Measurements from ENCODE around the gene METRNL.
"Not testable (repeated sequence)": the region's sequence is repeated elsewhere in the genome, so short reads cannot be mapped to it uniquely, and the experiment has no call there.

The METRNL gene

GRCh38 chr17:83064021-83064731, 15.2 kb upstream of the METRNL start:
- TF ChIP-seq, protein P1, sequence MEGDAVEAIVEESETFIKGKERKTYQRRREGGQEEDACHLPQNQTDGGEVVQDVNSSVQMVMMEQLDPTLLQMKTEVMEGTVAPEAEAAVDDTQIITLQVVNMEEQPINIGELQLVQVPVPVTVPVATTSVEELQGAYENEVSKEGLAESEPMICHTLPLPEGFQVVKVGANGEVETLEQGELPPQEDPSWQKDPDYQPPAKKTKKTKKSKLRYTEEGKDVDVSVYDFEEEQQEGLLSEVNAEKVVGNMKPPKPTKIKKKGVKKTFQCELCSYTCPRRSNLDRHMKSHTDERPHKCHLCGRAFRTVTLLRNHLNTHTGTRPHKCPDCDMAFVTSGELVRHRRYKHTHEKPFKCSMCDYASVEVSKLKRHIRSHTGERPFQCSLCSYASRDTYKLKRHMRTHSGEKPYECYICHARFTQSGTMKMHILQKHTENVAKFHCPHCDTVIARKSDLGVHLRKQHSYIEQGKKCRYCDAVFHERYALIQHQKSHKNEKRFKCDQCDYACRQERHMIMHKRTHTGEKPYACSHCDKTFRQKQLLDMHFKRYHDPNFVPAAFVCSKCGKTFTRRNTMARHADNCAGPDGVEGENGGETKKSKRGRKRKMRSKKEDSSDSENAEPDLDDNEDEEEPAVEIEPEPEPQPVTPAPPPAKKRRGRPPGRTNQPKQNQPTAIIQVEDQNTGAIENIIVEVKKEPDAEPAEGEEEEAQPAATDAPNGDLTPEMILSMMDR (IDR thresholded peaks at IDR 0.05; ENCODE audit: control insufficient read depth, insufficient read depth, low read depth, low read length, missing control alignments): no peak
- no peak overlapping the region for H3K4me3 ChIP-seq (ENCODE audit: control insufficient read depth, low read depth, low read length)
- DNase-seq (ENCODE audit: low read depth): no peak

DNA sequence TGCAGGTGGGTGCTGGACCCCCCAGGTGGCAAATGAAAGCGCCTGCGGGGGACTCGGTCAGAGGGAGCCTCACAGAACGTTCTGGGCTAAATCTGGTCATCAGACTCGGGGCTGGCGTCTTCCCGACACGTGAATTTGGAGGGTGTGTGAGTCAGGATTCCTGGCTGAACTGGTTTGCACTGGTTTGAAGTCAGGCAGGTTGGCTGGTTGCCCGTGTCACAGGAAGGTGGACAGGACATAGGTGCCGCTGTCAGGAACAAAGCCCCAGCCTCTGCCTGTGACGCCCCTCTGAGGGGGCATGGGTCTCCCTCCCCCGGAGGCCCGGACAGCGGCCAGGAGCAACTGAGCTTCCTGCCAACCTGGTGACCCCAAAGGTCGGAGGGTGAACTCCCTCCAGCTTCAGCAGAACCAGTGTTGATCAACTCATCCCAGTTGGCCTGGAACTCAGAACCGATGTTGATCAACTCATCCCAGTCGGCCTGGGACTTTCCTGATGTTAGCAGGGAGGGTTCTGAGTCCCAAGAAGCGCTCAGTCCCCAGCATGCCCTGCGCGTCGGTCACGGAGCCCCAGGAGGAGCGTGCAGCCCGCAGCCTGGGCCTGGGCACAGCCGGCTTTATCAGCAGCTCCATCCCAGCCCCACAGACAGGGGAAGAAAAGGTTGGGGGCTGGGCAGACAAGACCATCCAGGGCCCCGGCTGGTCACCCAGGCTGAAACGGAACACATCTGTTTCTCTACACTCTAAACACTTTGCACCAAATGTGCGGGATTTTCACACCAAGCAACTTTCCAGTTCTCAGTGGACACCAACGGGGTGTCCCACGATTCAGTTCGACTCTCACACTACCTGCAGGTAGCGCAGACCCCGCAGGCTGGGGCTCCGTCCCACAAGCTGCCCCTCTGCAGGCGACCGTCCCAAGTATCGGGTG, 14.4 kb upstream of the METRNL start:
- no peak for DNase-seq (ENCODE audit: low read depth)
- no peak overlapping the region for H3K4me3 ChIP-seq (ENCODE audit: control insufficient read depth, low read depth, low read length)
- TF ChIP-seq, protein P1 (IDR thresholded peaks at IDR 0.05; ENCODE audit: control insufficient read depth, insufficient read depth, low read depth, low read length, missing control alignments): no peak

DNA sequence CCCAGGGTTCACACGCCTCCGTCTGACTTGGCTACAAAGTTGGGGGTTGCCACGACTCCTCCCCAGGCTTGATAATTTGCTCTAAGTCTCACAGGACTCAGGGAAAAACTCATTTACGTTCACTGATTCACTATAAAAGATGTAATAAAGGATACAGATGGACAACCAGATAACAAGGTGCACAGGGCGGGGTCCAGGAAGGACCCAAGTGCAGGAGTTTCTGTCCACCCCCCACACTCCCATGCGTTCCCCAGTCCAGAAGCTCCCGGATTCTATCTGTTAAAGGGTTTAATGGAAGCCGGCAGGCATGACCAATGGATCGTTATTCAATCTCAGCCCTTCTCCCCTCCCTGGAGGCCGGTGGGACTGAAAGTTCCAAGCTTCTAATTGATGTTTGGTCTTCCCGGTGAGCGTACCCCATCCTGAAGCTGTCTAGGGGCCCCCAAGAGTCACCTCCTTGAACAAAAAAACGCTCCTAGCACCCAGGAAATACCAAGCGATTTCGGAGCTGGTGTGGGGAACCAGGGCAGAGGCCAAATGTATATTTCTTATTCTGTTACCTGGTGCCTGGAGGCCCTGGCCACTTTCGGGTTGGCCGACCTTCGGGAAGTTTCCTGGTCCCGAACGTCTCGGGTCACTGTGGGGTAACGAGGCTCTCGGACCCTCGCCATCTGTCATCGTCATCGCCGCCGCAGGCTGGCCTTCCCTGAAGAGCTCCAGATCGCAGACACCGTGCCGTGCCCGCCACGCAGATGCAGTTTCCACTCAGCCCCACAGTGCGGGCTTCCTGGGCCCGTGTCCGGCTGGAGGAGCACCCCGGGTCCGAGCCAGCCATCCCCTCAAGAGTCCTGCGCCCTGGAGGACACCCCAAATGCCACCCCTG, 13.5 kb upstream of the METRNL start:
- TF ChIP-seq, protein P1 (IDR thresholded peaks at IDR 0.05; ENCODE audit: control insufficient read depth, insufficient read depth, low read depth, low read length, missing control alignments): no peak
- no peak overlapping the region for H3K4me3 ChIP-seq (ENCODE audit: control insufficient read depth, low read depth, low read length)
- DNase-seq (ENCODE audit: low read depth): no peak

DNA sequence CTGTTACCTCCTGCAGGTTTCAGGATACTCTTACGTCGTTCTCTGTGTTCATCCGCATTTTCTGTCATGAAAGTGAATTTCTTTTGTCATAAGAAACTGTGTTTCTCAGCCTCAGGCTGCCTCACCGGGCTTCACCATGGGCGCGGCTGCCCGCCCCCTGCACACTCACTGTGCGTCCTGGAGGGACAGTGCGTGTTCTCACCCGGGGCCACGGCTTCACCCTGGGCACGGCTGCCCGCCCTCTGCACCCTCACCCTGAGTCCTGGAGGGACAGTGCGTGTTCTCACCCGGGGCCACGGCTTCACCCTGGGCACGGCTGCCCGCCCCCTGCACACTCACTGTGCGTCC, 12.9 kb upstream of the METRNL start:
- H3K4me3 ChIP-seq (ENCODE audit: control insufficient read depth, low read depth, low read length); DNase-seq (ENCODE audit: low read depth): not testable (repeated sequence)

DNA sequence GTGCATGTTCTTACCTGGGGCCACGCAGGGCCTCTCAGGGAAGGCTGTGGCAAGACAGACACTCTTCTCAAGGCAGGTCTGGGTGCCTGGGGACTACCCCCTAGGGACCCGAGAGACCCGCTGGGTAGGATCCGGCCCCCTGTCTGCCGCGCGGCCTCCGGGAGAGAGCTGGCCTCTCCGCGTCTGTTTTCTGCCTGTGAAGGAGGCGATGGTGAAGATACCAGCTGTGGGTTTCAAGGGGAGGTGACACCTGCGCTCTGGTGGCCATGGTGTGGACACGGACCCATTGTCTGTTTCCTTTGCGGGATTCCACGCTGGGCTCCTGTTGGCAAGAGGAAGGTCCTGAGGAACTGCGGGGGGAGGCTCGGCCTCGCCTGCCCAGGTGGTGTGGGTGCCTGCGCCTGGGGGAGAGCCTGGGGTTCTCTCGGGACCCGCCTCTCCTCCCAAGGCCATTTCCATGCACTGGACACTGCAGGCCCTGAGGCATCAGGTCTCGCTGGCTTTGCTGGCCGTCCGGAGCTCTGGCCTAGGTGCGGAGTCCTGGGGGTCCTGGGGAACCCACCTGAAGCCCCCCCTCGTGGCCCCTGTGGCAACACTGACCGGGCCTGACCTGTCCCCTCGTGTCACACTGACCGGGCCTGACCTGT, 12.2 kb upstream of the METRNL start:
- no peak overlapping the region for H3K4me3 ChIP-seq (ENCODE audit: control insufficient read depth, low read depth, low read length)
- no peak for DNase-seq (ENCODE audit: low read depth)
- TF ChIP-seq, protein P1 (IDR thresholded peaks at IDR 0.05; ENCODE audit: control insufficient read depth, insufficient read depth, low read depth, low read length, missing control alignments): no peak

DNA sequence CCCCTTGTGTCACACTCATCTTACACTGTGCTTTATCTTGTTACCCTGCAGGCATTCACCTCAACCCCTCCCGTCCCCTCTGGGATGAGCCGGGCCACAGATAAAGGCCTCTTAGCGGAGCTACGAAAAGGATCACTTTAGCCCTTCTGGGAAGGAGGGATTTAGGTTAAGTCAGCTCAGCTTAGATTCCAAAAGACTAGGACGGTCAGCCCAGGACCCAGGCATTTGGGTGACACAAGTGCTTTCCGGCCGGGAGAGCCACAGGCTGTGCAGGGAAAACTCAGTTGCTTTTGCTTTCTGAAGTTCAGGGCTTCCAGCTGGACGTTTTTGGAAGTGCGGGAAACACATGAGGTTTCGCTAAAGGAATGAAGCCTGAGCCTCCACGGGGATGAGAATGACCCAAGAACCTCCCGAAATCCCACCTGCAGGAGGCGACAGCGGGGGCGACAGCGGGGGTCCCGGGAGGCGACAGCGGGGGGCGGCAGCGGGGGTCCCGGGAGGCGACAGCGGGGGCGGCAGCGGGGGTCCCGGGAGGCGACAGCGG, 11.6 kb upstream of the METRNL start:
- no peak overlapping the region for H3K4me3 ChIP-seq (ENCODE audit: control insufficient read depth, low read depth, low read length)
- TF ChIP-seq, protein P1 (IDR thresholded peaks at IDR 0.05; ENCODE audit: control insufficient read depth, insufficient read depth, low read depth, low read length, missing control alignments): no peak
- DNase-seq (ENCODE audit: low read depth): no peak

Measured in AG09309 (cell line).